ENCODE measurements around the gene IQCF5.
"Not testable (repeated sequence)": the region's sequence is repeated elsewhere in the genome, so short reads cannot be mapped to it uniquely, and the experiment has no call there.

IQCF5 gene

GRCh38 chr3:51886447-51886846 lies 11.0 kb upstream of the IQCF5 start:
- Mint-ChIP-seq H3K36me3 (no peaks in the 10 kb centered on the region), H3K27ac (no peak overlapping the region), H3K4me1 (no peaks in the 10 kb centered on the region), H3K27me3 (peaks cover 23 to 35% of the 10 kb centered on the region in 2 donors), H3K4me3 (no peak overlapping the region), H3K9me3 (no peaks in the 10 kb centered on the region)
- no peak for DNase-seq
- no peak for ATAC-seq (replicated peaks)

GRCh38 chr3:51879937-51880336 lies 4.5 kb upstream of the IQCF5 start:
- DNase-seq (no peak), ATAC-seq (replicated peaks) (no peak)
- Mint-ChIP-seq H3K4me1 (no peaks in the 10 kb centered on the region), H3K27ac (no peak overlapping the region), H3K4me3 (no peak overlapping the region), H3K27me3 (peaks cover 29 to 53% of the 10 kb centered on the region in 2 donors), H3K36me3 (no peaks in the 10 kb centered on the region), H3K9me3 (peaks cover 0 to 2% of the 10 kb centered on the region in 2 donors)

- peaks cover 29 to 35% of the 10 kb centered on the region in 2 donors for H3K27me3 Mint-ChIP-seq
- no peaks in the 10 kb centered on the region for H3K36me3 Mint-ChIP-seq
- H3K4me3 Mint-ChIP-seq = no peak overlapping the region
- DNase-seq (no peak), ATAC-seq (replicated peaks) (no peak)
- H3K9me3 Mint-ChIP-seq = peaks cover 0 to 2% of the 10 kb centered on the region in 2 donors
- H3K4me1 Mint-ChIP-seq = no peaks in the 10 kb centered on the region
- H3K27ac Mint-ChIP-seq = no peak overlapping the region
Measured at GRCh38 chr3:51876186-51876585, 785 bp upstream of the IQCF5 start.

GRCh38 chr3:51874889-51875288 lies 512 bp downstream of the IQCF5 start:
- Mint-ChIP-seq H3K4me3 (no peak overlapping the region), H3K4me1 (no peaks in the 10 kb centered on the region), H3K9me3 (no peaks in the 10 kb centered on the region), H3K36me3 (no peaks in the 10 kb centered on the region), H3K27ac (no peak overlapping the region), H3K27me3 (peaks cover 30 to 35% of the 10 kb centered on the region in 2 donors)
- no peak for DNase-seq
- no peak for ATAC-seq (replicated peaks)

GRCh38 chr3:51874411-51874810 lies 990 bp downstream of the IQCF5 start:
- Mint-ChIP-seq H3K4me3 (no peak overlapping the region), H3K27me3 (peaks cover 29 to 40% of the 10 kb centered on the region in 2 donors), H3K36me3 (no peaks in the 10 kb centered on the region), H3K4me1 (no peaks in the 10 kb centered on the region), H3K9me3 (no peaks in the 10 kb centered on the region), H3K27ac (no peak overlapping the region)
- ATAC-seq (replicated peaks) = no peak
- no peak for DNase-seq

GRCh38 chr3:51873876-51874275 lies 1.5 kb downstream of the IQCF5 start:
- DNase-seq = no peak
- no peak overlapping the region for H3K27ac Mint-ChIP-seq
- no peaks in the 10 kb centered on the region for H3K36me3 Mint-ChIP-seq
- H3K4me3 Mint-ChIP-seq = no peak overlapping the region
- H3K4me1 Mint-ChIP-seq = no peaks in the 10 kb centered on the region
- no peaks in the 10 kb centered on the region for H3K9me3 Mint-ChIP-seq
- peaks cover 31 to 43% of the 10 kb centered on the region in 2 donors for H3K27me3 Mint-ChIP-seq
- no peak for ATAC-seq (replicated peaks)

- H3K27me3 Mint-ChIP-seq = peaks cover 30 to 43% of the 10 kb centered on the region in 2 donors
- H3K27ac Mint-ChIP-seq = no peak overlapping the region
- no peak overlapping the region for H3K4me3 Mint-ChIP-seq
- no peaks in the 10 kb centered on the region for H3K4me1 Mint-ChIP-seq
- DNase-seq (no peak), ATAC-seq (replicated peaks) (no peak)
- H3K9me3 Mint-ChIP-seq = no peaks in the 10 kb centered on the region
- H3K36me3 Mint-ChIP-seq = no peaks in the 10 kb centered on the region
Measured at GRCh38 chr3:51873253-51873766, 2.1 kb downstream of the IQCF5 start.

- no peaks in the 10 kb centered on the region for H3K4me1 Mint-ChIP-seq
- no peak overlapping the region for H3K27ac Mint-ChIP-seq
- DNase-seq = no peak
- no peak for ATAC-seq (replicated peaks)
- H3K9me3 Mint-ChIP-seq = no peaks in the 10 kb centered on the region
- H3K4me3 Mint-ChIP-seq = no peak overlapping the region
- H3K27me3 Mint-ChIP-seq = peaks cover 30 to 36% of the 10 kb centered on the region in 2 donors
- no peaks in the 10 kb centered on the region for H3K36me3 Mint-ChIP-seq
Measured at GRCh38 chr3:51869304-51869703, 6.1 kb downstream of the IQCF5 start.

- not testable (repeated sequence) for H3K27ac Mint-ChIP-seq; DNase-seq; H3K4me3 Mint-ChIP-seq; H3K9me3 Mint-ChIP-seq; ATAC-seq (replicated peaks); H3K36me3 Mint-ChIP-seq; H3K4me1 Mint-ChIP-seq
- H3K27me3 Mint-ChIP-seq = peaks cover 28 to 36% of the 10 kb centered on the region in 2 donors
Measured at GRCh38 chr3:51868896-51869295, 6.5 kb downstream of the IQCF5 start.

GRCh38 chr3:51862886-51863285 lies 12.5 kb downstream of the IQCF5 start:
- H3K4me3 Mint-ChIP-seq = no peak overlapping the region
- H3K27ac Mint-ChIP-seq = no peak overlapping the region
- no peak for ATAC-seq (replicated peaks)
- DNase-seq = no peak
- H3K27me3 Mint-ChIP-seq = peaks cover 18 to 19% of the 10 kb centered on the region in 2 donors
- H3K36me3 Mint-ChIP-seq = no peaks in the 10 kb centered on the region
- H3K9me3 Mint-ChIP-seq = no peaks in the 10 kb centered on the region
- H3K4me1 Mint-ChIP-seq = peaks cover 11 to 14% of the 10 kb centered on the region in 2 donors

GRCh38 chr3:51860703-51861665 lies 14.4 kb downstream of the IQCF5 start, which contains the start of gene IQCF2:
TSS of gene IQCF2 (plus strand) at chr3:51861615. CDS start at chr3:51861667, 52 bp downstream.
- Mint-ChIP-seq H3K4me1 (peaks cover 11 to 14% of the 10 kb centered on the region in 2 donors), H3K9me3 (peaks cover 2 to 4% of the 10 kb centered on the region in 2 donors), H3K27ac (peak within 1 kb of the TSS; percentile 76), H3K4me3 (peak within 1 kb of the TSS in 1 of 2 donors; percentile 15), H3K27me3 (peaks cover 13 to 14% of the 10 kb centered on the region in 2 donors), H3K36me3 (no peaks in the 10 kb centered on the region)
- DNase-seq = peak; percentile 31
- ATAC-seq (replicated peaks) = peak; percentile 90 to 92

- DNase-seq; ATAC-seq (replicated peaks); H3K27ac Mint-ChIP-seq; H3K36me3 Mint-ChIP-seq; H3K9me3 Mint-ChIP-seq; H3K4me3 Mint-ChIP-seq; H3K4me1 Mint-ChIP-seq: not testable (repeated sequence)
- peaks cover 6 to 29% of the 10 kb centered on the region in 2 donors for H3K27me3 Mint-ChIP-seq
Measured at GRCh38 chr3:51855411-51855810, 20.0 kb downstream of the IQCF5 start.

- no peak overlapping the region for H3K4me3 Mint-ChIP-seq
- no peak overlapping the region for H3K27ac Mint-ChIP-seq
- ATAC-seq (replicated peaks) (no peak), DNase-seq (no peak)
- H3K4me1 Mint-ChIP-seq = no peaks in the 10 kb centered on the region
- H3K9me3 Mint-ChIP-seq = peaks cover 6 to 10% of the 10 kb centered on the region in 2 donors
- peaks cover 33 to 50% of the 10 kb centered on the region in 2 donors for H3K27me3 Mint-ChIP-seq
- H3K36me3 Mint-ChIP-seq = peaks cover 0 to 2% of the 10 kb centered on the region in 2 donors
Measured at GRCh38 chr3:51845129-51845528, 30.3 kb downstream of the IQCF5 start.

- H3K27me3 Mint-ChIP-seq = peaks cover 40 to 45% of the 10 kb centered on the region in 2 donors
- ATAC-seq (replicated peaks) (no peak), DNase-seq (no peak)
- no peaks in the 10 kb centered on the region for H3K36me3 Mint-ChIP-seq
- H3K9me3 Mint-ChIP-seq = no peaks in the 10 kb centered on the region
- H3K4me1 Mint-ChIP-seq = no peaks in the 10 kb centered on the region
- H3K27ac Mint-ChIP-seq = no peak overlapping the region
- H3K4me3 Mint-ChIP-seq = no peak overlapping the region
Measured at GRCh38 chr3:51836606-51837005, 38.8 kb downstream of the IQCF5 start.
